HEK293 (cell line): ENCODE data around the gene BRCA1.

Experiments used
- OSR2 ChIP-seq: fragments of 450-650 bp; formaldehyde crosslinking; IDR thresholded peaks from 2 replicates; pipeline ENCODE4 v1.5.1; 2016; ENCODE audit warnings: missing biosample characterization, missing genetic modification characterization
- TCF7L2 ChIP-seq: IDR thresholded peaks from 2 replicates; pipeline ENCODE4 v1.6.1; 2011; ENCODE audit warnings: low read depth, mild to moderate bottlenecking, inconsistent platforms, low read length, moderate library complexity, borderline replicate concordance
- ZBTB8A ChIP-seq: fragments of 450-650 bp; formaldehyde crosslinking; IDR thresholded peaks from 2 replicates; pipeline ENCODE4 v1.5.1; 2016; ENCODE audit warnings: missing biosample characterization, missing genetic modification characterization
- ZFHX2 ChIP-seq: fragments of 450-650 bp; formaldehyde crosslinking; conservative IDR thresholded peaks from 2 replicates; pipeline ENCODE4 v1.5.1; 2016; ENCODE audit warnings: missing biosample characterization, missing genetic modification characterization
- ZNF561 ChIP-seq: fragments of 450-650 bp; IDR thresholded peaks from 2 replicates; pipeline ENCODE4 v1.5.1; 2018; ENCODE audit warnings: missing biosample characterization, missing genetic modification characterization, borderline replicate concordance
- ZNF777 ChIP-seq: fragments of 450-650 bp; formaldehyde crosslinking; IDR thresholded peaks from 2 replicates; pipeline ENCODE4 v1.5.1; 2017; ENCODE audit warnings: missing biosample characterization, missing genetic modification characterization, borderline replicate concordance
- TF ChIP-seq, protein P1 (sequence below): fragments of 450-650 bp; formaldehyde crosslinking; IDR thresholded peaks from 2 replicates; pipeline ENCODE4 v1.5.1; 2017; ENCODE audit warnings: missing biosample characterization, missing genetic modification characterization
- TF ChIP-seq, protein P2 (sequence below): fragments of 450-650 bp; formaldehyde crosslinking; IDR thresholded peaks from 2 replicates; pipeline ENCODE4 v1.5.1; 2016; ENCODE audit warnings: missing biosample characterization, missing genetic modification characterization
- TF ChIP-seq, protein P3 (sequence below): fragments of 450-650 bp; formaldehyde crosslinking; IDR thresholded peaks from 2 replicates; pipeline ENCODE4 v1.5.1; 2016; ENCODE audit warnings: missing biosample characterization, missing genetic modification characterization
- TF ChIP-seq, protein P4 (sequence below): fragments of 450-650 bp; formaldehyde crosslinking; IDR thresholded peaks from 2 replicates; pipeline ENCODE4 v1.5.1; 2016; ENCODE audit warnings: missing biosample characterization, missing genetic modification characterization
- TF ChIP-seq, protein P5 (sequence below): fragments of 450-650 bp; formaldehyde crosslinking; IDR thresholded peaks from 2 replicates; pipeline ENCODE4 v1.5.1; 2016; ENCODE audit warnings: missing biosample characterization, missing genetic modification characterization

DNA sequence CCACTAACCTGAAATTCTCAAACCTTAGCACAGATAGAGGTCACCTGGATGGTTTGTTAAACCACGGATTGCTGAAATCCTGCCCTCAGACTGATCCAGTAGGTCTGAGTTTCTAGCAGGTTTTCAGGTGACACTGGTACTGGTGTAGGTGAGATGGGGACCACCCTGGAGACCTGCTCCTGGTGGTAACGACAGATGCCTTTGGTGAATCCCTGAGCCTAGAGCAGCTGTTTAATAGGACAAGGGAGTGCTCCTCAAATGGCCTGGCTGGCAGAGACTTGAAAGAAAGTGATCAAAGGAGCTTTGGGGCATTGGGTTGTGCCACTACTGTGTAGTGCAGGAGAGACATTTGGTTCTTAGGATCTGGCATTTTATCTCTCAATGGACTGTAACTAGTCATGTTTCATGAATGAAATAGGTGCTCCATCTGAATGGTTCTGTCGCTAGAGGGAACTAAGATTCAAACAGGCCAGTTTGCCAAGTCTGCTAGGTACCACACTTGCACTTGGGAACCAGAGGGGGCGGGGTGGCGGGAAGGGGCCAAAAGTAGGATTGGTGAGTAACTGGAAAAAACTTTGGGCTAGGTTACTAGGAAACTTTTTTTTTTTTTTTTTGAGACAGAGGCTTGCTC lies 121.5 kb downstream of the BRCA1 start:
- TF ChIP-seq, protein P1, sequence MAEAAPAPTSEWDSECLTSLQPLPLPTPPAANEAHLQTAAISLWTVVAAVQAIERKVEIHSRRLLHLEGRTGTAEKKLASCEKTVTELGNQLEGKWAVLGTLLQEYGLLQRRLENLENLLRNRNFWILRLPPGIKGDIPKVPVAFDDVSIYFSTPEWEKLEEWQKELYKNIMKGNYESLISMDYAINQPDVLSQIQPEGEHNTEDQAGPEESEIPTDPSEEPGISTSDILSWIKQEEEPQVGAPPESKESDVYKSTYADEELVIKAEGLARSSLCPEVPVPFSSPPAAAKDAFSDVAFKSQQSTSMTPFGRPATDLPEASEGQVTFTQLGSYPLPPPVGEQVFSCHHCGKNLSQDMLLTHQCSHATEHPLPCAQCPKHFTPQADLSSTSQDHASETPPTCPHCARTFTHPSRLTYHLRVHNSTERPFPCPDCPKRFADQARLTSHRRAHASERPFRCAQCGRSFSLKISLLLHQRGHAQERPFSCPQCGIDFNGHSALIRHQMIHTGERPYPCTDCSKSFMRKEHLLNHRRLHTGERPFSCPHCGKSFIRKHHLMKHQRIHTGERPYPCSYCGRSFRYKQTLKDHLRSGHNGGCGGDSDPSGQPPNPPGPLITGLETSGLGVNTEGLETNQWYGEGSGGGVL (tag by site-specific recombination) = no peak
- TF ChIP-seq, protein P2, sequence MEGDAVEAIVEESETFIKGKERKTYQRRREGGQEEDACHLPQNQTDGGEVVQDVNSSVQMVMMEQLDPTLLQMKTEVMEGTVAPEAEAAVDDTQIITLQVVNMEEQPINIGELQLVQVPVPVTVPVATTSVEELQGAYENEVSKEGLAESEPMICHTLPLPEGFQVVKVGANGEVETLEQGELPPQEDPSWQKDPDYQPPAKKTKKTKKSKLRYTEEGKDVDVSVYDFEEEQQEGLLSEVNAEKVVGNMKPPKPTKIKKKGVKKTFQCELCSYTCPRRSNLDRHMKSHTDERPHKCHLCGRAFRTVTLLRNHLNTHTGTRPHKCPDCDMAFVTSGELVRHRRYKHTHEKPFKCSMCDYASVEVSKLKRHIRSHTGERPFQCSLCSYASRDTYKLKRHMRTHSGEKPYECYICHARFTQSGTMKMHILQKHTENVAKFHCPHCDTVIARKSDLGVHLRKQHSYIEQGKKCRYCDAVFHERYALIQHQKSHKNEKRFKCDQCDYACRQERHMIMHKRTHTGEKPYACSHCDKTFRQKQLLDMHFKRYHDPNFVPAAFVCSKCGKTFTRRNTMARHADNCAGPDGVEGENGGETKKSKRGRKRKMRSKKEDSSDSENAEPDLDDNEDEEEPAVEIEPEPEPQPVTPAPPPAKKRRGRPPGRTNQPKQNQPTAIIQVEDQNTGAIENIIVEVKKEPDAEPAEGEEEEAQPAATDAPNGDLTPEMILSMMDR = peak; percentile 73
- TF ChIP-seq TCF7L2 (no peak), ZNF777 (no peak), ZBTB8A (tag by site-specific recombination) (no peak), OSR2 (tag by site-specific recombination) (no peak), ZNF561 (tag by site-specific recombination) (no peak), ZFHX2 (no peak)
- TF ChIP-seq, protein P3, sequence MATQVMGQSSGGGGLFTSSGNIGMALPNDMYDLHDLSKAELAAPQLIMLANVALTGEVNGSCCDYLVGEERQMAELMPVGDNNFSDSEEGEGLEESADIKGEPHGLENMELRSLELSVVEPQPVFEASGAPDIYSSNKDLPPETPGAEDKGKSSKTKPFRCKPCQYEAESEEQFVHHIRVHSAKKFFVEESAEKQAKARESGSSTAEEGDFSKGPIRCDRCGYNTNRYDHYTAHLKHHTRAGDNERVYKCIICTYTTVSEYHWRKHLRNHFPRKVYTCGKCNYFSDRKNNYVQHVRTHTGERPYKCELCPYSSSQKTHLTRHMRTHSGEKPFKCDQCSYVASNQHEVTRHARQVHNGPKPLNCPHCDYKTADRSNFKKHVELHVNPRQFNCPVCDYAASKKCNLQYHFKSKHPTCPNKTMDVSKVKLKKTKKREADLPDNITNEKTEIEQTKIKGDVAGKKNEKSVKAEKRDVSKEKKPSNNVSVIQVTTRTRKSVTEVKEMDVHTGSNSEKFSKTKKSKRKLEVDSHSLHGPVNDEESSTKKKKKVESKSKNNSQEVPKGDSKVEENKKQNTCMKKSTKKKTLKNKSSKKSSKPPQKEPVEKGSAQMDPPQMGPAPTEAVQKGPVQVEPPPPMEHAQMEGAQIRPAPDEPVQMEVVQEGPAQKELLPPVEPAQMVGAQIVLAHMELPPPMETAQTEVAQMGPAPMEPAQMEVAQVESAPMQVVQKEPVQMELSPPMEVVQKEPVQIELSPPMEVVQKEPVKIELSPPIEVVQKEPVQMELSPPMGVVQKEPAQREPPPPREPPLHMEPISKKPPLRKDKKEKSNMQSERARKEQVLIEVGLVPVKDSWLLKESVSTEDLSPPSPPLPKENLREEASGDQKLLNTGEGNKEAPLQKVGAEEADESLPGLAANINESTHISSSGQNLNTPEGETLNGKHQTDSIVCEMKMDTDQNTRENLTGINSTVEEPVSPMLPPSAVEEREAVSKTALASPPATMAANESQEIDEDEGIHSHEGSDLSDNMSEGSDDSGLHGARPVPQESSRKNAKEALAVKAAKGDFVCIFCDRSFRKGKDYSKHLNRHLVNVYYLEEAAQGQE (tag by site-specific recombination) = no peak
- TF ChIP-seq, protein P4, sequence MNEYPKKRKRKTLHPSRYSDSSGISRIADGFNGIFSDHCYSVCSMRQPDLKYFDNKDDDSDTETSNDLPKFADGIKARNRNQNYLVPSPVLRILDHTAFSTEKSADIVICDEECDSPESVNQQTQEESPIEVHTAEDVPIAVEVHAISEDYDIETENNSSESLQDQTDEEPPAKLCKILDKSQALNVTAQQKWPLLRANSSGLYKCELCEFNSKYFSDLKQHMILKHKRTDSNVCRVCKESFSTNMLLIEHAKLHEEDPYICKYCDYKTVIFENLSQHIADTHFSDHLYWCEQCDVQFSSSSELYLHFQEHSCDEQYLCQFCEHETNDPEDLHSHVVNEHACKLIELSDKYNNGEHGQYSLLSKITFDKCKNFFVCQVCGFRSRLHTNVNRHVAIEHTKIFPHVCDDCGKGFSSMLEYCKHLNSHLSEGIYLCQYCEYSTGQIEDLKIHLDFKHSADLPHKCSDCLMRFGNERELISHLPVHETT (tag by site-specific recombination) = no peak
- TF ChIP-seq, protein P5, sequence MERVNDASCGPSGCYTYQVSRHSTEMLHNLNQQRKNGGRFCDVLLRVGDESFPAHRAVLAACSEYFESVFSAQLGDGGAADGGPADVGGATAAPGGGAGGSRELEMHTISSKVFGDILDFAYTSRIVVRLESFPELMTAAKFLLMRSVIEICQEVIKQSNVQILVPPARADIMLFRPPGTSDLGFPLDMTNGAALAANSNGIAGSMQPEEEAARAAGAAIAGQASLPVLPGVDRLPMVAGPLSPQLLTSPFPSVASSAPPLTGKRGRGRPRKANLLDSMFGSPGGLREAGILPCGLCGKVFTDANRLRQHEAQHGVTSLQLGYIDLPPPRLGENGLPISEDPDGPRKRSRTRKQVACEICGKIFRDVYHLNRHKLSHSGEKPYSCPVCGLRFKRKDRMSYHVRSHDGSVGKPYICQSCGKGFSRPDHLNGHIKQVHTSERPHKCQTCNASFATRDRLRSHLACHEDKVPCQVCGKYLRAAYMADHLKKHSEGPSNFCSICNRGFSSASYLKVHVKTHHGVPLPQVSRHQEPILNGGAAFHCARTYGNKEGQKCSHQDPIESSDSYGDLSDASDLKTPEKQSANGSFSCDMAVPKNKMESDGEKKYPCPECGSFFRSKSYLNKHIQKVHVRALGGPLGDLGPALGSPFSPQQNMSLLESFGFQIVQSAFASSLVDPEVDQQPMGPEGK (tag by site-specific recombination) = peak; percentile 54; the same call in 1 of the 2 replicates
